GM10847 (cell line): Measurements from ENCODE around the gene USP4.

Source experiments
- POLR2A ChIP-seq: IDR thresholded peaks from 2 replicates; pipeline ENCODE4 v1.6.1; 2011; ENCODE audit not compliant: insufficient read length; ENCODE audit errors: extremely low read depth

USP4 gene

GRCh38 chr3:49270156-49270500 is 69.7 kb downstream of the USP4 start:
- TF ChIP-seq POLR2A: no peak

GRCh38 chr3:49269443-49270155 is 70.3 kb downstream of the USP4 start:
- TF ChIP-seq POLR2A: no peak

- TF ChIP-seq POLR2A: no peak
Measured at GRCh38 chr3:49266410-49267095, 73.3 kb downstream of the USP4 start.

GRCh38 chr3:49265661-49266386 is 74.0 kb downstream of the USP4 start:
- TF ChIP-seq POLR2A: no peak

GRCh38 chr3:49263159-49263889 is 76.5 kb downstream of the USP4 start:
- TF ChIP-seq POLR2A: no peak

- TF ChIP-seq POLR2A: no peak
Measured at GRCh38 chr3:49260806-49261324, 79.0 kb downstream of the USP4 start.

GRCh38 chr3:49257187-49257586 is 82.7 kb downstream of the USP4 start:
- no peak for TF ChIP-seq POLR2A

GRCh38 chr3:49255718-49256511 is 83.9 kb downstream of the USP4 start:
- TF ChIP-seq POLR2A: no peak

GRCh38 chr3:49255112-49255511 is 84.7 kb downstream of the USP4 start:
- TF ChIP-seq POLR2A: no peak

- no peak for TF ChIP-seq POLR2A
Measured at GRCh38 chr3:49253512-49253911, 86.3 kb downstream of the USP4 start.

GRCh38 chr3:49248840-49249227 is 91.0 kb downstream of the USP4 start:
- TF ChIP-seq POLR2A: no peak

GRCh38 chr3:49244581-49245205 is 95.2 kb downstream of the USP4 start:
- no peak for TF ChIP-seq POLR2A

GRCh38 chr3:49238274-49239127 is 101.4 kb downstream of the USP4 start:
- no peak for TF ChIP-seq POLR2A
